ENCODE results near the gene BLTP1.

- TF ChIP-seq RAD21 (IDR thresholded peaks at IDR 0.05; ENCODE audit: low read depth): no peak
- TF ChIP-seq REST (IDR thresholded peaks at IDR 0.05; ENCODE audit: low read depth): no peak
- no peak for TF ChIP-seq MAX (IDR thresholded peaks at IDR 0.05)
- TF ChIP-seq TEAD4 (IDR thresholded peaks at IDR 0.05): no peak
- no peak for TF ChIP-seq TAF1 (IDR thresholded peaks at IDR 0.05; ENCODE audit: low read depth)
- TF ChIP-seq EGR1 (IDR thresholded peaks at IDR 0.05): no peak
- TF ChIP-seq YY1 (IDR thresholded peaks at IDR 0.05; ENCODE audit: low read depth): no peak
- TF ChIP-seq EP300 (IDR thresholded peaks at IDR 0.05; ENCODE audit: borderline replicate concordance): no peak
- TF ChIP-seq CREB1 (IDR thresholded peaks at IDR 0.05; ENCODE audit: low read depth): no peak
- TF ChIP-seq USF1 (IDR thresholded peaks at IDR 0.05): no peak
- no peak for TF ChIP-seq TCF12 (IDR thresholded peaks at IDR 0.05; ENCODE audit: low read depth)
These were observed 30.0 kb upstream of the BLTP1 start for GRCh38 chr4:122122083-122122482.

Measured in Ishikawa (cell line).